H1 (cell line): Measurements from ENCODE around the gene CLBA1. TPM values are rescaled to one million over a fixed set of nuclear protein-coding genes. Genes with fewer than 3 reads are reported as not detected.

Experiments used
- CTCF ChIA-PET: fragments of 300-600 bp; sonication (Branson Sonifier 250); formaldehyde crosslinking; loops from one replicate; lab custom pipeline; 2021; ENCODE audit not compliant: partially characterized antibody; lab: Charles Lee
- POLR2A ChIA-PET: fragments of 300-600 bp; sonication (Branson Sonifier 250); formaldehyde crosslinking; loops from one replicate; lab custom pipeline; 2021; ENCODE audit warnings: inconsistent platforms; ENCODE audit not compliant: partially characterized antibody; lab: Charles Lee
- DNase-seq, 2 experiments: peaks; one replicate each; pipeline versions ENCODE4 v3.0.0 to v3.0.0-alpha.2; 2010 to 2022; ENCODE audit warnings: low spot score in 2 of 2, low read depth in 1 of 2, mixed read lengths in 1 of 2
- FAIRE-seq: peaks from 2 replicates; lab custom pipeline; 2011; peaks lifted over from hg19 to GRCh38; lab: Jason Lieb, UNC
- H2AFZ ChIP-seq: 2 replicates; pipeline ENCODE4 v1.8.1; 2012; ENCODE audit warnings: low read length, inconsistent platforms
- H2AK5ac ChIP-seq: 2 replicates; pipeline ENCODE4 v1.6.1; 2013; ENCODE audit warnings: low read depth, low read length
- H2BK120ac ChIP-seq: replicated peaks from 2 replicates; pipeline ENCODE3; 2013; ENCODE audit warnings: low read depth, low read length, inconsistent platforms
- H2BK12ac ChIP-seq: 2 replicates; pipeline ENCODE4 v1.6.1; 2013; ENCODE audit warnings: low read depth, low read length
- H2BK15ac ChIP-seq: 2 replicates; pipeline ENCODE4 v1.6.1; 2013; ENCODE audit warnings: low read length
- H2BK20ac ChIP-seq: 2 replicates; pipeline ENCODE4 v1.6.1; 2013; ENCODE audit warnings: low read length
- H2BK5ac ChIP-seq: 2 replicates; pipeline ENCODE4 v1.6.1; 2013; ENCODE audit warnings: low read depth, low read length
- H3K14ac ChIP-seq: 2 replicates; pipeline ENCODE4 v1.6.1; 2013; ENCODE audit warnings: inconsistent platforms; ENCODE audit not compliant: insufficient read length
- H3K18ac ChIP-seq: 2 replicates; pipeline ENCODE4 v1.6.1; 2013; ENCODE audit warnings: low read length; ENCODE audit errors: extremely low read depth
- H3K23ac ChIP-seq: 2 replicates; pipeline ENCODE4 v1.6.1; 2013; ENCODE audit warnings: inconsistent platforms; ENCODE audit not compliant: insufficient read length
- H3K23me2 ChIP-seq: 2 replicates; pipeline ENCODE4 v1.6.1; 2013; ENCODE audit warnings: low read depth, low read length
- H3K27ac ChIP-seq: 2 replicates; pipeline ENCODE4 v1.6.1; 2011; ENCODE audit warnings: low read depth, low read length, inconsistent platforms
- H3K27me3 ChIP-seq, 4 experiments: replicated peaks in 1 of 4; 1 replicate in 1 of 4; 2 replicates in 3 of 4; pipeline versions ENCODE4 v1.6.1 to v1.8.1; 2011 to 2013; ENCODE audit warnings: low read length in 3 of 4, mild to moderate bottlenecking in 3 of 4, inconsistent platforms in 2 of 4, mixed read lengths in 2 of 4, moderate library complexity in 1 of 4; ENCODE audit not compliant: control insufficient read depth in 3 of 4, insufficient read depth in 3 of 4; ENCODE audit errors: extremely low read depth in 1 of 4
- H3K36me3 ChIP-seq, 4 experiments: 2 replicates each; pipeline versions ENCODE4 v1.6.1 to v1.8.1; 2011 to 2013; ENCODE audit warnings: mild to moderate bottlenecking in 4 of 4, low read length in 3 of 4, moderate library complexity in 2 of 4, control low read depth in 1 of 4, inconsistent platforms in 1 of 4; ENCODE audit not compliant: insufficient read depth in 4 of 4, control insufficient read depth in 2 of 4
- H3K4ac ChIP-seq: replicated peaks from 2 replicates; pipeline ENCODE3; 2013; ENCODE audit warnings: low read length, low read depth, mixed read lengths, inconsistent platforms; ENCODE audit not compliant: insufficient read length
- H3K4me1 ChIP-seq, 4 experiments: replicated peaks in 1 of 4; 1 replicate in 1 of 4; 2 replicates in 3 of 4; pipeline versions ENCODE4 v1.6.1 to v1.8.1; 2011 to 2013; ENCODE audit warnings: low read length in 3 of 4, inconsistent platforms in 2 of 4, mixed read lengths in 1 of 4; ENCODE audit not compliant: insufficient read depth in 4 of 4, control insufficient read depth in 3 of 4
- H3K4me2 ChIP-seq, 2 experiments: 2 replicates each; pipeline versions ENCODE4 v1.6.1 to v1.8.1; 2011 to 2013; ENCODE audit warnings: low read depth in 2 of 2, low read length in 2 of 2, control low read depth in 1 of 2, inconsistent platforms in 1 of 2, mild to moderate bottlenecking in 1 of 2; ENCODE audit not compliant: insufficient read depth in 1 of 2
- H3K4me3 ChIP-seq, 4 experiments: fragments of 200-600, 300-600 bp in 1 of 4; sonication (generic), shearing (Covaris generic), sonication (Bioruptor Twin) in 1 of 4; 2 replicates each; pipeline versions ENCODE4 v1.5.1 to v1.8.1; 2011 to 2016; ENCODE audit warnings: low read length in 4 of 4, low read depth in 3 of 4, control low read depth in 2 of 4, inconsistent platforms in 2 of 4, mild to moderate bottlenecking in 2 of 4, mixed read lengths in 1 of 4, moderate library complexity in 1 of 4; ENCODE audit not compliant: insufficient read depth in 2 of 4; ENCODE audit errors: extremely low read depth in 1 of 4
- H3K56ac ChIP-seq: replicated peaks from 2 replicates; pipeline ENCODE3; 2013; ENCODE audit warnings: low read depth, mild to moderate bottlenecking, mixed read lengths, low read length, inconsistent platforms; ENCODE audit not compliant: insufficient read length
- H3K79me1 ChIP-seq: 2 replicates; pipeline ENCODE4 v1.6.1; 2013; ENCODE audit warnings: low read depth, low read length, control low read depth
- H3K79me2 ChIP-seq, 2 experiments: 2 replicates each; pipeline versions ENCODE4 v1.6.1 to v1.8.1; 2012 to 2013; ENCODE audit warnings: low read length in 2 of 2, mild to moderate bottlenecking in 2 of 2, inconsistent platforms in 1 of 2; ENCODE audit not compliant: insufficient read depth in 2 of 2, control insufficient read depth in 1 of 2
- H3K9ac ChIP-seq, 4 experiments: replicated peaks in 1 of 4; 1 replicate in 1 of 4; 2 replicates in 3 of 4; pipeline versions ENCODE4 v1.6.1 to v1.8.1; 2011 to 2013; ENCODE audit warnings: low read depth in 3 of 4, low read length in 3 of 4, control low read depth in 2 of 4, mild to moderate bottlenecking in 2 of 4, moderate library complexity in 2 of 4, inconsistent platforms in 1 of 4; ENCODE audit errors: extremely low read depth in 1 of 4
- H3K9me3 ChIP-seq, 2 experiments: 2 replicates each; pipeline versions ENCODE4 v1.6.1 to v1.8.1; 2012 to 2013; ENCODE audit warnings: mild to moderate bottlenecking in 2 of 2, moderate library complexity in 2 of 2, control low read depth in 1 of 2, inconsistent platforms in 1 of 2, low read depth in 1 of 2, low read length in 1 of 2, mixed read lengths in 1 of 2; ENCODE audit not compliant: insufficient read depth in 2 of 2
- H4K20me1 ChIP-seq, 2 experiments: replicated peaks in 1 of 2; 2 replicates each; pipeline versions ENCODE3 to v1.8.1; 2011 to 2013; ENCODE audit warnings: inconsistent platforms in 2 of 2, low read length in 2 of 2, mild to moderate bottlenecking in 1 of 2; ENCODE audit not compliant: insufficient read depth in 2 of 2, control insufficient read depth in 1 of 2
- H4K5ac ChIP-seq: 2 replicates; pipeline ENCODE4 v1.6.1; 2013; ENCODE audit warnings: low read length, low read depth, mixed read lengths, inconsistent platforms; ENCODE audit not compliant: insufficient read length
- H4K8ac ChIP-seq: 2 replicates; pipeline ENCODE4 v1.8.0; 2013; ENCODE audit warnings: mild to moderate bottlenecking, moderate library complexity, low read length, inconsistent platforms; ENCODE audit not compliant: insufficient read depth; ENCODE audit errors: extremely low read depth
- H4K91ac ChIP-seq: replicated peaks from 2 replicates; pipeline ENCODE3; 2013; ENCODE audit warnings: low read length, mixed read lengths, inconsistent platforms; ENCODE audit not compliant: insufficient read length
- EGR1 ChIP-seq: IDR thresholded peaks from 2 replicates; pipeline ENCODE4 v1.6.1; 2011; ENCODE audit warnings: low read depth, low read length, borderline replicate concordance
- SRF ChIP-seq: IDR thresholded peaks from 2 replicates; pipeline ENCODE4 v1.6.1; 2011; ENCODE audit warnings: mild to moderate bottlenecking, low read depth, low read length, moderate library complexity
- WGBS, 2 experiments: shearing (Covaris generic) in 1 of 2; methylation state at CpG; one replicate each; pipeline versions ENCODE4 v1.1.6 to v1.1.7; 2013 to 2015; ENCODE audit warnings: low lambda C conversion rate in 2 of 2, mixed read lengths in 2 of 2, inconsistent platforms in 1 of 2, low coverage in 1 of 2, missing lambda C conversion rate in 1 of 2; ENCODE audit not compliant: insufficient replicate concordance in 2 of 2, insufficient coverage in 1 of 2, insufficient read length in 1 of 2; ENCODE audit errors: extremely low coverage in 1 of 2, missing lambda C conversion rate in 1 of 2; 5-methylcytosine and 5-hydroxymethylcytosine counted together
- polyA plus RNA-seq, 7 experiments: library from polyadenylated mRNA; depleted of rRNA in 3 of 7; stranded (reverse) in 5 of 7; unstranded in 2 of 7; fragments of >200 nt in 5 of 7; fragments of 200-250 nt in 2 of 7; gene quantifications; 1 replicate in 5 of 7; 2 replicates in 1 of 7; 4 replicates in 1 of 7; pipeline versions ENCODE4 v1.2.1 to v1.2.3, GENCODE V29; 2011 to 2013; ENCODE audit warnings: missing spikeins in 2 of 7, mixed read lengths in 2 of 7
- total RNA-seq: library from RNA; stranded (reverse); fragmentation: NEBNext Ultra II Directional; extraction: Animal tissue kit (Norgen Biotek cat#: 25700); gene quantifications from 2 replicates; pipeline ENCODE4 v1.2.1, GENCODE V29; 2021

Gene CLBA1
- total and polyA plus RNA-seq, 2 of the 8 experiments (the other 6 are each of a cell fraction or from before 2014, with no cell fraction given), result 1.6 to 2.4 TPM

DNA sequence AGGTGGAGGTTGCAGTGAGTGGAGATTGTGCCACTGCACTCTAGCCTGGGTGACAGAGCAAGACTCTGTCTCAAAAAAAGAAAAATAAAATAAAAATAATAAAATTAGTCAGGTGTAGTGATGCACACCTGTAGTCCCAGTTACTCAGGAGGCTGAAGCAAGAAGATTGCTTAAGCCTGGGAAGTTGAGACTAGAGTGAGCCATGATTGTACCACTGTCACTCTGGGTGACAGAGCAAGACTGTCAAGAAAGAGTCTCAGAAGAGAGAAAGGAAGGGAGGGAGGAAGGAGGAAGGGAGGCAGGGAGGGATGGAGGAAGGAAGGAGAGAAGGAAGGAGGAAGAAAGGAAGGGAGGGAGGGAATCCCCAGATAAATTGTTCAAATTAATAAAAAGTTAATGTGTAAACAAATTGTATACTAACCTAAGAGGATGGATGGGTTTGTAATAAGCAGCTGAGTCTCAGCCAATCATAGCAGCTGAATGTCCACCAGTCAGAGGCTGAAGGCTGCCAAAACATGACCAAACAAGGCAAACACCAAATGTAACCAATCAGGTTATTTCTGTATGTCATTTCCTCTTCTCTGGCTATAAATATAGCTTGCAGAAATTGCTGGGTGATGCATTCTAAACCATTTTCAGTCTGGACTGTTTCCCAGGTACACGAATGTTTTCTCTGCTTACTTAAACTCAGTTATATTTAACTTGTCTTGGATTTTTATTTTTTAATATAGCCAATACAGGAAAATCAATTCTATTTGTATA, 41.4 kb downstream of the CLBA1 start:
- no peaks in the 10 kb centered on the region; a peak in 1 of 7 replicates for H3K4me1 ChIP-seq
- TF ChIP-seq EGR1 (no peak), SRF (peak; percentile 84)
- H2BK5ac ChIP-seq, result no peak overlapping the region
- no peak overlapping the region for H3K23ac ChIP-seq
- DNase-seq (no peak), FAIRE-seq (no peak)
- H3K27me3 ChIP-seq, result peaks cover 0 to 4% (median 1%) of the 10 kb centered on the region in 4 experiments; a peak in 3 of 7 replicates
- H2BK12ac ChIP-seq, result no peak overlapping the region
- no peak overlapping the region for H3K18ac ChIP-seq
- no peaks in the 10 kb centered on the region for H3K79me2 ChIP-seq
- H2BK15ac ChIP-seq, result no peak overlapping the region
- H3K56ac ChIP-seq, result no peak overlapping the region
- no peaks in the 10 kb centered on the region for H4K20me1 ChIP-seq
- H3K23me2 ChIP-seq, result peaks cover under 1% of the 10 kb centered on the region; the same call in 1 of the 2 replicates
- WGBS, 2 experiments, result 96% methylated on average over 1 of the region's 1 CpG; no CpG with 5 or more reads in 1 of the 2 experiments
- no peak overlapping the region for H2AFZ ChIP-seq
- H3K4me2 ChIP-seq, result no peak overlapping the region
- no peaks in the 10 kb centered on the region for H3K9me3 ChIP-seq
- CTCF ChIA-PET, result interaction anchor here (0.7 to 2.6 kb wide), 5 partner anchors 9 to 177 kb away, joined by 3 to 11 read pairs (median 3); no protein-coding TSS in a partner anchor
- no peak overlapping the region for H3K14ac ChIP-seq
- H4K91ac ChIP-seq, result no peak overlapping the region
- no peak overlapping the region for H4K5ac ChIP-seq
- no peaks in the 10 kb centered on the region for H3K79me1 ChIP-seq
- H2BK20ac ChIP-seq, result no peak overlapping the region
- H2AK5ac ChIP-seq, result no peak overlapping the region
- no peak overlapping the region for H3K4ac ChIP-seq
- no peak overlapping the region for H3K4me3 ChIP-seq
- no peak overlapping the region for H2BK120ac ChIP-seq
- H3K36me3 ChIP-seq, result no peaks in the 10 kb centered on the region
- H3K27ac ChIP-seq, result no peak overlapping the region
- H4K8ac ChIP-seq, result no peak overlapping the region
- POLR2A ChIA-PET, result interaction anchor here (1.8 kb wide), 1 partner anchor 11 kb away, joined by 4 read pairs; no protein-coding TSS in a partner anchor
- H3K9ac ChIP-seq, result no peak overlapping the region
